GM15510 (cell line): Measurements from ENCODE around the gene TSPAN7.

Experiments
- POLR2A ChIP-seq: IDR thresholded peaks from 3 replicates; pipeline ENCODE4 v1.6.1; 2011; ENCODE audit warnings: borderline replicate concordance; ENCODE audit not compliant: insufficient read length; ENCODE audit errors: extremely low read depth

TSPAN7 gene

GRCh38 chrX:38561126-38561868 is at the start of gene TSPAN7:
TSS of gene TSPAN7 (plus strand) at chrX:38561542. CDS start at chrX:38561547, 5 bp downstream.
- no peak for TF ChIP-seq POLR2A

GRCh38 chrX:38513112-38513742 is 48.1 kb upstream of the TSPAN7 start:
- no peak for TF ChIP-seq POLR2A

GRCh38 chrX:38514016-38514854 is 47.1 kb upstream of the TSPAN7 start:
- no peak for TF ChIP-seq POLR2A

- no peak for TF ChIP-seq POLR2A
Observed at GRCh38 chrX:38515291-38515690, 46.1 kb upstream of the TSPAN7 start.

GRCh38 chrX:38516196-38516774 is 45.1 kb upstream of the TSPAN7 start:
- no peak for TF ChIP-seq POLR2A

- no peak for TF ChIP-seq POLR2A
Observed at GRCh38 chrX:38519651-38520050, 41.7 kb upstream of the TSPAN7 start.

GRCh38 chrX:38538134-38538533 is 23.2 kb upstream of the TSPAN7 start:
- TF ChIP-seq POLR2A, result no peak

- TF ChIP-seq POLR2A, result no peak
Observed at GRCh38 chrX:38539748-38540147, 21.6 kb upstream of the TSPAN7 start.

GRCh38 chrX:38548508-38548907 is 12.8 kb upstream of the TSPAN7 start:
- no peak for TF ChIP-seq POLR2A

GRCh38 chrX:38552721-38553120 is 8.6 kb upstream of the TSPAN7 start:
- TF ChIP-seq POLR2A, result no peak

- no peak for TF ChIP-seq POLR2A
Observed at GRCh38 chrX:38558686-38559085, 2.7 kb upstream of the TSPAN7 start.

- TF ChIP-seq POLR2A, result no peak
Observed at GRCh38 chrX:38560776-38561125, 591 bp upstream of the TSPAN7 start.

GRCh38 chrX:38561951-38562719 is 793 bp downstream of the TSPAN7 start:
- TF ChIP-seq POLR2A, result no peak

- no peak for TF ChIP-seq POLR2A
Observed at GRCh38 chrX:38563030-38563429, 1.7 kb downstream of the TSPAN7 start.
